HG03378 (cell line): ENCODE measurements around the gene TARS1.
A peak's percentile ranks its signal among the peaks of the same experiment; 100 is the strongest.

Experiments used
- ATAC-seq: cut with Tn5 transposase; IDR thresholded peaks from one replicate; pipeline ENCODE4 v1.9.1; 2021; ENCODE audit warnings: mild to moderate bottlenecking, moderate library complexity; ENCODE audit not compliant: unreplicated experiment

TARS1 gene

DNA sequence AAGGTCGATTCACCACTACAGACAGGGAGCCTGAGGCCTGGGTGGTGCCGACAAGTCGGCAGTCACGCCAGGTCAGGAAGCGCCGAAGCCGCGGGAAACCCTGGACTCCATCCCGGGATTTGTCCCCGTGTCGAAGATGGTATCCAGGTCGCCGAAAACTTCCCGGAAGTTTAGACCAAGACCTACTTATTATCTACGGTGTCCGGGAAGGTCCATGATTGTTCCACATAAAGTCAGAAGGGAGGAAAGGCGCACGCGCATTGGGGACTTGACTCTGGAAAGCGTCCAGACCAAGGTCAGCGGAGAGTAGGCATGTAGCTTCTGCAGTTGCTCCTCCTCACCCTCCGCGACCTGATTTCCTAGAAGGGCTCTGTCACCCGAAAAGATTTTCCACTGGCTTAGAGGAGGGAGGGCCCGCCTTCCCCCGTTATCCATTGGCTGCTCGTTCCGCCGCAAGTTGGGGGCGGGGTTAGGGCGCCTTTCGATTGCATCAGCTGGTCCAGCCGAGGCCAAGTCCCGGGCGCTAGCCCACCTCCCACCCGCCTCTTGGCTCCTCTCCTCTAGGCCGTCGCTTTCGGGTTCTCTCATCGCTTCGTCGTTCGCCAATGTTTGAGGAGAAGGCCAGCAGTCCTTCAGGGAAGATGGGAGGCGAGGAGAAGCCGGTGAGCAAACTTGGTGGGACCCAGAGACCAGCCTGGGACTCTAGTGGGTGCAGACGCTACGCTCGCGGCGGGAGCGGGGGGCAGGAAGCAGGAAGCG is at the start of gene TARS1:
Gene TARS1, plus strand, starts transcription at position 484 of the 759 bp plus-strand sequence. Its CDS starts 122 bp downstream, at position 606.
- peak; percentile 94 for ATAC-seq

- ATAC-seq, result no peak
These were observed 42.3 kb upstream of the TARS1 start for GRCh38 chr5:33398501-33398900.

DNA sequence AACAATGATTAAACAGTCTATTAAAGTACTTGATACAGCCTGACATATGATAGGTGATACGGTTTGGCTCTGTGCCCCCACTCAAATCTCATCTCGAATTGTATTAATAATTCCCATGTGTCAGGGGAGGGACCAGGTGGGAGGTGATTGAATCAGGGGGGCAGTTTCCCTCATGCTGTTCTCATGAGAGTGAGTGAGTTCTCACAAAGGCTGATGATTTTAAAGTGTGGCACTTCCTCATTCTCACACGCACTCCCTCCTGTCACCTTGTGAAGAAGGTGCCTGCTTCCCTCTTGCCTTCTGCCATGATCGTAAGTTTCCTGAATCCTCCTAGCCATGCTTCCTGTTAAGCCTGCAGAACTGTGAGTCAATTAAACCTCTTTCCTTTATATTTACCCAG is 40.1 kb upstream of the TARS1 start:
- ATAC-seq, result no peak

DNA sequence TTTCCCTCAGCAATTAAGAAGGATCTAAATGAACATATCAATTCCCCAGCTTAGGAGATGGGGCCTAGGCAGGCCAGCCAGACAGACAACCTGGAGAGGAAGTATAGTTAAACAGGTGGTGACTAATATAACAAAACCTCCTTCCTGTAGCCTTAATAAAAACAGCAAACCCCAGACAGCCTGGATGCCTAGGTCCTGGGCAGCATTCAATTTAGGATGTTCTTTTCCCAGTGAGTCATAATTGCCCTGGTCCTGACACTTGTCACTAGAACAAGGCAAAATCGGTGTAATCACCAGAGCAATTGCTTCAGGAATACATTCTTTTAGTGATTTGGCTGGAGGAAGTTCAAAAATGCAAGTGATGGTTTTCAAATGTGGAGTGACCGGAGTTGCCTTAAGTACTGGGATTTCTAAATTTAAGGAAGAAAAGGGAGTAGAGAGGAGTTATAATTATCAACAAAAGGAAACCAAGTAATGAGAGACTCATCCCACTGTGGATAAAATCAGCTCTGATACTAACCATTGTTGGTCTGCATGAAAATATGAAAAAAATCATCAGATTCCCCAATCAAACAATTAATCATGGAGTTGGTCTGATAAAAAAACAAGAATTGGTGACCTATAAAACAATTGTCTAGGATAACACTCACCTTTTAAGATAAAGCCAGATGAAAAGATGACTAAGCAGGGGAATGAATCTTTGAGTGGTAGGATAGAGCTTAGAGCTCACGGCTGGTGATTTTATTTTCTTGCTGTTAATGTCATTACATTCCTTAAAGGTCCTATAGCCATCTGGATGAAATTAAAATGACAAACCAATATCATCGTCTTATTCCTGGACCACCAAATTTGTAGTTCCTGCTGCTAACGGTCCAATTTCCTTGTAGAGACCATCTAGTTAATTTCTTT is 39.0 kb upstream of the TARS1 start:
- ATAC-seq, result no peak

DNA sequence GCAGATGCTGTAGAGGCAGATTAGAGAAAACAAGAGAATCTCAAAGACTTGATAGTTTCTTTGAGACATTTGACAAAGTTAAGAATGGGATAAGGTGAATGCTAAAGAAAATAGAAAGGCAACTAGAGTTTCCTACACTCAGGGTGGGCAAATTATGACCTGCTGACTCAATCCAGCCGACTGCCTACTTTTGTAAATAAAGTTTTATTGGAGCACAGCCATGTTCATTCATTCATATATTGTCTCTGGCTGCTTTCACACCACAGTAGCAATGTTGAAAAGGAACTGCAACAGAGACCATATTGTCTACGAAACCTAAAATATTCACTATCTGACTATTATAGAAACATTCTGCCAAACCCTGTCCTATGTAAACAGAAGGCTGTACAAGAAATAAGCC is 37.6 kb upstream of the TARS1 start:
- no peak for ATAC-seq

GRCh38 chr5:33408816-33409215 is 31.9 kb upstream of the TARS1 start:
- ATAC-seq, result no peak

- ATAC-seq, result no peak
These were observed 31.2 kb upstream of the TARS1 start for GRCh38 chr5:33409435-33410170.

DNA sequence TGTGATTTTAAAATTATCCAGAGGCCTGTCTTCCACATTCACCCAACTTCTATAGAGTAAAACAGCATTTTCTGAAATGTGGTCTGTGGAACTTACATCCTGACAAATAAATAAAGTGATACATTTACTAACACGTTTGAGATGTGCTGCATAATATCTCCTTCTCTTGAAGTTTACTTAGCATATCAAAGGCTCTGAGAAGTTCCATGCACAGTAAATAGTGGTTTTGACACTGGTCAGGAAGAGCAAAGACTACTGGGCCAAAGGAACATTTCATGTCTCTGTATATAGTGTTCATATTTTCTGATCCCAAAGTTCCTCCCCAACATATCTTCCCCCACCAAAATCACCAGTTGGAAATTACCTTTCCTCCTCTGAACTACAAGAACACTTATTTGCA is 30.5 kb upstream of the TARS1 start:
- no peak for ATAC-seq

DNA sequence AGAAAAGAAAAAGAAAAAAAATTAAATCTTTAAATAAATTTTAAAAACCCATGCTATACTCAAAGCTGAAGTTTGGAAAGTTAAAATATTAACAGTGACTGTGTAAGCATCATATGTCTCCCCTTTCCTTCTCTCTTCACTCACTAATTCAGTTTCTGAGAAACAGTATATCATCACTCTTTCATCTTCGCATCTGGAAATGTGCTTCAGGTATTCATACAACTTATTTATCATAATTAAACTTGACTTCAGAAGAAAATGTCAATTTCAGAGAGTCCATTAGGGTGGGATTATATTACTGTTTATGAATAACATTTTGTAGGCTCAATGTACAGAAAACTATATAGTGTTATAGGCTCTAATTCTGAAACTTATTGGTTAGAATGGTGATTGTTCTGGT is 29.3 kb upstream of the TARS1 start:
- ATAC-seq, result no peak

DNA sequence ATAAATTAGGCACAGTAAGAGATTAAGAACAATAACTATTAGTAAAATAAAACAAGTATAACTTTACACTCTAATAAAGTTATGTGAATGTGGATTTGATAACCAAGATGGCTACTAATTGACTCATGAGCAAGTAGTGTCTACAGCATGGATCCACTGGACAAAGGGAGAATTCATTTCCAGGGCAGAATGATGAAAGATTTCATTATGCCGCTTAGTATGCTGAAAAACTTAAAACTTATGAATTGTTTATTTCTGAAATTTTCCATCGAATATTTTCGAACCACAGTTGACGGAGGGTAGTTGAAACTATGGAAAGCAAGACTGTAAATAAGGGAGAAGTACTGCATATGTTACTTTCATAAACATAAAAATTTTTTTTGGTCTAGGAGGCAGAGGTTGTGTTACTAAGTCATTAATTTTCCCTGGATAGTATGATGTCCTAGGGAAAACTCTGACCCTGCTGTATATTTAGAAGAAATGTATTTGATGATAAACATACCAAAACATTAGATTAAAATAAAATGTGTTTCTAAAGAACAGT is 24.9 kb upstream of the TARS1 start:
- ATAC-seq, result no peak

- no peak for ATAC-seq
These were observed 23.1 kb upstream of the TARS1 start for GRCh38 chr5:33417632-33418031.

DNA sequence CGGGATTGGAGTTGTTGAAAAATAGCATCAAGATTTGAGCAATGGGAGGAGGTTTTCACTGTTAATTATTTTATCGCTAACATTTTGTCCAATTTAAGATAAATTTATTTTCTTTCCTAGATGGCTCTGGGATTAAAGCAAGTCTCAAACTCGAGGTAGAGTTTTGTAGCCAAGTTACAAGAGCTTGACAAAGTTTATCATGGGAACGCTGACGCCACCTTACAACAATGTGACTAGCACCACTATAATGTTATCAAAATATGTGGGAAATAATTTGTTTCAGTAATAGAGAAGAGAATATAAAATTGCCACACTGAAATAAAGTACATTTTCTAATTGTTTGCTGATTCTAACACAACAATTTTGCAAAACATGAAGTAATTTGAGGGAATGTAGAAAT is 19.8 kb upstream of the TARS1 start:
- ATAC-seq, result no peak

GRCh38 chr5:33422191-33422590 is 18.6 kb upstream of the TARS1 start:
- no peak for ATAC-seq

DNA sequence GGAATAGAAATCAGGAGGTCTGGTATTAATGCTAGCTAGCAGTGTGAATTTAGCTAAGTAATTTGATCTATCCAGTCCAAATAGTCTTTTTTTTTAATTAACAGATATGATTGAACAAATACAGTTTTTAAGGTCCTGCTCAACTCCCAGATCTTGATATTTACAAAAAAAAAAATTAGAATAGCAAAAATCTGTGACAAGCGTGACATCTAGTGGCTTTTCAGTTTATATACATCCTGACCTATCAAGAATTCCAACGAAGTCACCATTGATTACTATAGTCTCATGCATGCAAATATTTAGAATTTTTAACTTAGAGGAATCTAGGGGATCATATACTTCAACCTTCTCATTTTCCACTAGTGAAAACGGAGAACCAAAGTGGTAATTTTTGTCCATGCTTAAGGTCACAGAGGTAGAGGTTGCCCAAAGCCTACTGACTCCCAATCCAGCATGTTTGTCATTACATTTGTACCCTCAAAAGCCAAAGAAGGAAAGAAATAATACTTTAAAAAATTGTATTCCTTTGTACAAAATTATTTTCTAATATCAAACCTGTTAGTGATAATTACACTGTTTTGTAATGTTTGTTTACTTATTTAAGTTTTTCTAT is 17.6 kb upstream of the TARS1 start:
- peak; percentile 54 for ATAC-seq

- no peak for ATAC-seq
These were observed 15.5 kb upstream of the TARS1 start for GRCh38 chr5:33425314-33425713.

GRCh38 chr5:33430983-33431382 is 9.8 kb upstream of the TARS1 start:
- ATAC-seq, result no peak

DNA sequence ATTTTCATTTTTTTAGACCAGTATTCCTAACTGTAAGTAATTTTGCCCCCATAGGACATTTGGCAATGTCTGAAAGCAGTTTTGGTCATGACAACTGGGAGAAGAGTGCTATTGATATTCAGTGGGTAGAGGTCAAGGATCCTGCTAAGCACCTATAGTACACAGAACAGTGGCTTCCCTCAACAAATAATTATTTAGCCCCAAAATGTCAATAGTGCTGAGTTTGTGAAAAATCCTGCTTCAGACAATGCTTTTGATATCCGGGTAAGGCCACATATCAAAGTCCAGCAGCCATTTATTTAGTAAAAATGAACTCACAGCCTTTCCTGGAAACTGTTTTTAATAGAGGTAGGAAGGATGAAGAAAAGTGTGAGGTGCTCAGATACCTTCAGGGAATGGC is 8.1 kb upstream of the TARS1 start:
- no peak for ATAC-seq

- ATAC-seq, result no peak
These were observed 7.2 kb upstream of the TARS1 start for GRCh38 chr5:33433303-33434240.

- ATAC-seq, result peak; percentile 66
These were observed 4.8 kb upstream of the TARS1 start for GRCh38 chr5:33435893-33436490.
